GM12878 (cell line): Measurements from ENCODE around the gene WWOX. TPM values are rescaled to one million over a fixed set of nuclear protein-coding genes. Genes with fewer than 3 reads are reported as not detected.

Experiments used
- ATAC-seq: fragments of 200-7000 bp; cut with Tn5 transposase; 3 replicates; pipeline ENCODE4 v1.9.1; 2020; ENCODE audit warnings: mild to moderate bottlenecking, moderate library complexity
- BruUV-seq: library from RNA; stranded (reverse); fragments of 400-500 nt; replicated peaks from 2 replicates; lab custom pipeline; 2021; lab: Mats Ljungman, UMichigan
- CTCF ChIA-PET: fragments of 300-600 bp; sonication (Branson Sonifier 250); formaldehyde crosslinking; extraction: SDS; loops from one replicate; lab custom pipeline; 2021; ENCODE audit warnings: inconsistent platforms; lab: Yijun Ruan, JAX
- POLR2A ChIA-PET: fragments of 350-600 bp; formaldehyde crosslinking; extraction: SDS; loops from one replicate; lab custom pipeline; 2021; ENCODE audit warnings: inconsistent platforms; lab: Charles Lee
- RAD21 ChIA-PET: fragments of 300-600 bp; sonication (Branson Sonifier 250); formaldehyde crosslinking; loops from one replicate; lab custom pipeline; 2023; ENCODE audit warnings: antibody characterized with exemption; ENCODE audit not compliant: unreplicated experiment; lab: Charles Lee
- SMC1A ChIA-PET: fragments of 300-600 bp; sonication (Branson Sonifier 250); formaldehyde crosslinking; loops from one replicate; lab custom pipeline; 2023; ENCODE audit not compliant: unreplicated experiment, uncharacterized antibody; lab: Charles Lee
- DNase-seq: peaks from one replicate; pipeline ENCODE4 v3.0.0-alpha.2; 2011; ENCODE audit warnings: low read depth, low spot score
- FAIRE-seq: peaks from 3 replicates; lab custom pipeline; 2011; peaks lifted over from hg19 to GRCh38; lab: Jason Lieb, UNC
- H2AFZ ChIP-seq: 2 replicates; pipeline ENCODE4 v1.6.0; 2011; ENCODE audit warnings: low read depth, low read length, control low read depth; ENCODE audit not compliant: control insufficient read depth
- H3K27ac ChIP-seq: 2 replicates; pipeline ENCODE4 v1.5.1; 2011; ENCODE audit warnings: control low read depth; ENCODE audit not compliant: control insufficient read depth, insufficient read depth
- H3K27me3 ChIP-seq, 2 experiments: replicated peaks in 1 of 2; 2 replicates each; pipeline versions ENCODE4 v1.6.0 to v1.6.1; 2011; ENCODE audit warnings: low read length in 1 of 2; ENCODE audit not compliant: control insufficient read depth in 2 of 2, insufficient read depth in 2 of 2
- H3K36me3 ChIP-seq, 2 experiments: 2 replicates each; pipeline ENCODE4 v1.5.1; 2011; ENCODE audit warnings: low read length in 1 of 2; ENCODE audit not compliant: control insufficient read depth in 2 of 2, insufficient read depth in 2 of 2
- H3K4me1 ChIP-seq: 2 replicates; pipeline ENCODE4 v1.6.1; 2011; ENCODE audit warnings: mild to moderate bottlenecking, low read length, moderate library complexity, mixed read lengths; ENCODE audit not compliant: control insufficient read depth, insufficient read depth
- H3K4me2 ChIP-seq: 2 replicates; pipeline ENCODE4 v1.6.0; 2011; ENCODE audit warnings: control low read depth; ENCODE audit not compliant: control insufficient read depth, insufficient read depth
- H3K4me3 ChIP-seq: fragments of 200-600 bp; sonication (generic); 2 replicates; pipeline ENCODE4 v1.5.1; 2016
- H3K79me2 ChIP-seq: 2 replicates; pipeline ENCODE4 v1.6.0; 2011; ENCODE audit warnings: low read length; ENCODE audit not compliant: control insufficient read depth, insufficient read depth
- H3K9ac ChIP-seq: 2 replicates; pipeline ENCODE4 v1.8.0; 2011; ENCODE audit warnings: low read length, control low read depth, mixed read lengths; ENCODE audit not compliant: control insufficient read depth, insufficient read depth
- H3K9me3 ChIP-seq: replicated peaks from 3 replicates; pipeline ENCODE4 v1.5.1; 2011; ENCODE audit warnings: mild to moderate bottlenecking, low read length; ENCODE audit not compliant: control insufficient read depth, insufficient read depth
- H4K20me1 ChIP-seq: 2 replicates; pipeline ENCODE4 v1.6.0; 2011; ENCODE audit not compliant: control insufficient read depth, insufficient read depth
- CBFB ChIP-seq: IDR thresholded peaks from 2 replicates; pipeline ENCODE4 v1.6.1; 2016; ENCODE audit warnings: antibody characterized with exemption, low read depth
- EED ChIP-seq: sonication (generic); IDR thresholded peaks from 2 replicates; pipeline ENCODE4 v1.6.1; 2016; ENCODE audit warnings: antibody characterized with exemption, low read depth
- IRF3 ChIP-seq: fragments of 450-650 bp; IDR thresholded peaks from 2 replicates; pipeline ENCODE4 v1.6.1; 2014; ENCODE audit warnings: mild to moderate bottlenecking
- MXI1 ChIP-seq: fragments of 150-350 bp; IDR thresholded peaks from 2 replicates; pipeline ENCODE4 v1.6.1; 2011; ENCODE audit warnings: low read depth, mild to moderate bottlenecking, inconsistent platforms, low read length, improper control_type of control experiment
- NR2C2 ChIP-seq: IDR thresholded peaks from 2 replicates; pipeline ENCODE4 v1.6.1; 2011; ENCODE audit warnings: borderline replicate concordance, low read depth; ENCODE audit not compliant: control insufficient read depth, insufficient read length
- PML ChIP-seq: IDR thresholded peaks from 2 replicates; pipeline ENCODE4 v1.6.1; 2012; ENCODE audit warnings: low read length, inconsistent platforms
- POLR2AphosphoS2 ChIP-seq: IDR thresholded peaks from 2 replicates; pipeline ENCODE4 v1.6.1; 2011; ENCODE audit warnings: low read depth, mild to moderate bottlenecking, low read length, improper control_type of control experiment, moderate library complexity
- RAD21 ChIP-seq: IDR thresholded peaks from 2 replicates; pipeline ENCODE4 v1.6.1; 2011; ENCODE audit warnings: mild to moderate bottlenecking, low read depth, low read length, moderate library complexity; ENCODE audit not compliant: insufficient read depth
- RELA ChIP-seq: fragments of 450-650 bp; IDR thresholded peaks from 2 replicates; pipeline ENCODE4 v1.8.0; 2014; ENCODE audit warnings: borderline replicate concordance; ENCODE audit not compliant: partially characterized antibody
- SREBF1 ChIP-seq: IDR thresholded peaks from 2 replicates; pipeline ENCODE4 v1.6.1; 2012; ENCODE audit warnings: mild to moderate bottlenecking, low read length
- STAT1 ChIP-seq: fragments of 450-650 bp; conservative IDR thresholded peaks from 2 replicates; pipeline ENCODE4 v1.6.1; 2014; ENCODE audit warnings: antibody characterized with exemption, mild to moderate bottlenecking
- WRNIP1 ChIP-seq: IDR thresholded peaks from 2 replicates; pipeline ENCODE4 v1.6.1; 2011; ENCODE audit warnings: low read depth, low read length, improper control_type of control experiment, borderline replicate concordance
- ZBED1 ChIP-seq: IDR thresholded peaks from 2 replicates; pipeline ENCODE4 v1.6.1; 2016; ENCODE audit warnings: borderline replicate concordance
- ZNF207 ChIP-seq: fragments of 450-650 bp; IDR thresholded peaks from 2 replicates; pipeline ENCODE4 v1.6.1; 2014; ENCODE audit warnings: antibody characterized with exemption, mild to moderate bottlenecking, borderline replicate concordance
- WGBS: methylation state at CpG from one replicate; pipeline ENCODE4 v1.1.6; 2016; ENCODE audit warnings: low lambda C conversion rate; ENCODE audit not compliant: insufficient replicate concordance, insufficient coverage; ENCODE audit errors: missing lambda C conversion rate; 5-methylcytosine and 5-hydroxymethylcytosine counted together
- in situ Hi-C: fragments of 300-500 bp; cut with MboI; formaldehyde crosslinking; loops from 9 replicates; pipeline ENCODE4 v1.14.3; 2018; ENCODE audit warnings: mixed read lengths
- intact Hi-C: fragments of 100-400 bp; cut with micrococcal nuclease; formaldehyde crosslinking; loops from one replicate; pipeline ENCODE4 v1.14.2; 2022; ENCODE audit not compliant: unreplicated experiment
- polyA plus RNA-seq, 11 experiments: library from polyadenylated mRNA; depleted of rRNA in 4 of 11; unstranded in 6 of 11; stranded (reverse) in 5 of 11; fragments of >200 nt; fragmentation: Nextera tagmentation in 4 of 11; fragmentation: Illumina TruSeq in 1 of 11; extraction: Ambion mirVana in 4 of 11; extraction: Trizol in 1 of 11; gene quantifications; 1 replicate in 1 of 11; 2 replicates in 10 of 11; pipeline versions ENCODE4 v1.2.1 to v1.2.3, GENCODE V29; 2011 to 2016; ENCODE audit warnings: inconsistent platforms in 2 of 11, missing spikeins in 2 of 11, low read depth in 1 of 11
- total RNA-seq, 4 experiments: library from RNA; depleted of rRNA in 3 of 4; stranded (reverse); fragments of >200 nt in 3 of 4; fragmentation: Illumina TruSeq in 1 of 4; extraction: Trizol in 1 of 4; gene quantifications; 2 replicates each; pipeline versions ENCODE4 v1.2.1 to v1.2.3, GENCODE V29; 2013 to 2021

Gene WWOX
- total and polyA plus RNA-seq, 10 of the 15 experiments (the other 5 are each of a cell fraction or from before 2014, with no cell fraction given) = 2.8 to 24.4 (median 17.8) TPM

GRCh38 chr16:78348068-78348467 is 248.6 kb downstream of the WWOX start:
- ChIA-PET POLR2A (no interaction called here), SMC1A (interaction anchor here (1.3 to 2.2 kb wide), 2 partner anchors 11 to 16 kb away, joined by 5 to 6 read pairs; no protein-coding TSS in a partner anchor), CTCF (no interaction called here), RAD21 (no interaction called here)
- in situ Hi-C loops (no loop called here), intact Hi-C loops (no loop called here)
- WGBS = 88% methylated on average over 3 of the region's 3 CpGs
- TF ChIP-seq WRNIP1 (no peak), RELA (no peak), STAT1 (no peak), ZBED1 (no peak), EED (no peak)
- DNase-seq = no peak
- Histone ChIP-seq H3K79me2 (no peaks in the 10 kb centered on the region), H3K27ac (no peak overlapping the region), H3K9ac (no peak overlapping the region), H3K9me3 (no peaks in the 10 kb centered on the region), H3K4me2 (no peak overlapping the region), H3K4me3 (no peak overlapping the region), H2AFZ (no peak overlapping the region), H3K36me3 (no peaks in the 10 kb centered on the region), H4K20me1 (no peaks in the 10 kb centered on the region), H3K4me1 (no peaks in the 10 kb centered on the region), H3K27me3 (no peaks in the 10 kb centered on the region)
- BruUV-seq = no TSS peak
- FAIRE-seq = no peak
- ATAC-seq = no peak

GRCh38 chr16:78348886-78349285 is 249.4 kb downstream of the WWOX start:
- H3K9ac ChIP-seq = no peak overlapping the region
- DNase-seq (no peak), FAIRE-seq (no peak), ATAC-seq (no peak)
- H3K36me3 ChIP-seq = no peaks in the 10 kb centered on the region
- SMC1A ChIA-PET = interaction anchor here (1.3 to 2.2 kb wide), 2 partner anchors 10 to 17 kb away, joined by 5 to 6 read pairs; no protein-coding TSS in a partner anchor
- POLR2A ChIA-PET = no interaction called here
- no peak overlapping the region for H3K27ac ChIP-seq
- in situ Hi-C loops (no loop called here), intact Hi-C loops (no loop called here)
- RAD21 ChIA-PET = no interaction called here
- CTCF ChIA-PET = interaction anchor here (0.6 kb wide), 1 partner anchor 173 kb away, joined by 3 read pairs; no protein-coding TSS in a partner anchor
- H3K4me2 ChIP-seq = no peak overlapping the region
- H2AFZ ChIP-seq = no peak overlapping the region
- no peaks in the 10 kb centered on the region for H3K27me3 ChIP-seq
- H3K9me3 ChIP-seq = no peaks in the 10 kb centered on the region
- H3K4me1 ChIP-seq = no peaks in the 10 kb centered on the region
- BruUV-seq = no TSS peak
- no peak overlapping the region for H3K4me3 ChIP-seq
- WGBS = 64% methylated on average over 9 of the region's 9 CpGs
- no peaks in the 10 kb centered on the region for H4K20me1 ChIP-seq
- no peak for TF ChIP-seq RAD21
- no peak for TF ChIP-seq POLR2AphosphoS2
- no peak for TF ChIP-seq SREBF1
- TF ChIP-seq PML = no peak
- no peak for TF ChIP-seq NR2C2
- no peak for TF ChIP-seq CBFB
- no peak for TF ChIP-seq ZNF207
- TF ChIP-seq IRF3 = no peak
- TF ChIP-seq MXI1 = no peak
- no peaks in the 10 kb centered on the region for H3K79me2 ChIP-seq
